H1 (cell line): ENCODE measurements around the gene ATP6V0A4. TPM values are rescaled to one million over a fixed set of nuclear protein-coding genes. Genes with fewer than 3 reads are reported as not detected.
A peak's percentile ranks its signal among the peaks of the same experiment; 100 is the strongest.

Source experiments
- CBX8 ChIP-seq: fragments of 300-800, 300-1000 bp; sonication (generic); IDR thresholded peaks from 2 replicates; pipeline ENCODE4 v1.7.1; 2016; ENCODE audit warnings: low read depth, low read length, borderline replicate concordance
- CTCF ChIP-seq, 3 experiments: IDR thresholded peaks; 1 replicate in 2 of 3; 2 replicates in 1 of 3; pipeline versions ENCODE4 v1.5.1 to v1.6.1; 2011; ENCODE audit warnings: low read length in 3 of 3, mild to moderate bottlenecking in 3 of 3, inconsistent platforms in 2 of 3, low read depth in 1 of 3, moderate library complexity in 1 of 3; ENCODE audit not compliant: insufficient read depth in 1 of 3; ENCODE audit errors: control extremely low read depth in 1 of 3
- EGR1 ChIP-seq: IDR thresholded peaks from 2 replicates; pipeline ENCODE4 v1.6.1; 2011; ENCODE audit warnings: low read depth, low read length, borderline replicate concordance
- EP300 ChIP-seq, 2 experiments: IDR thresholded peaks; 1 replicate in 1 of 2; 2 replicates in 1 of 2; pipeline ENCODE4 v1.6.1; 2011 to 2012; ENCODE audit warnings: low read depth in 2 of 2, low read length in 2 of 2, mild to moderate bottlenecking in 2 of 2, borderline replicate concordance in 1 of 2, inconsistent platforms in 1 of 2, moderate library complexity in 1 of 2
- JUN ChIP-seq: IDR thresholded peaks from 2 replicates; pipeline ENCODE4 v1.6.1; 2011; ENCODE audit warnings: low read depth, mild to moderate bottlenecking, improper control_type of control experiment, low read length
- KDM1A ChIP-seq: fragments of 200-600, 300-600 bp; sonication (generic); IDR thresholded peaks from 2 replicates; pipeline ENCODE4 v1.7.1; 2016; ENCODE audit warnings: mild to moderate bottlenecking, low read length, borderline replicate concordance
- PHF8 ChIP-seq: fragments of 200-600 bp; sonication (generic); conservative IDR thresholded peaks from 2 replicates; pipeline ENCODE4 v1.7.1; 2012; ENCODE audit warnings: low read depth, mild to moderate bottlenecking, inconsistent platforms, low read length, moderate library complexity
- POLR2A ChIP-seq, 2 experiments: IDR thresholded peaks; 1 replicate in 1 of 2; 2 replicates in 1 of 2; pipeline ENCODE4 v1.6.1; 2011; ENCODE audit warnings: low read depth in 2 of 2, low read length in 2 of 2, mild to moderate bottlenecking in 2 of 2; ENCODE audit errors: control extremely low read depth in 1 of 2
- POU5F1 ChIP-seq: IDR thresholded peaks from 2 replicates; pipeline ENCODE4 v1.6.1; 2011; ENCODE audit warnings: low read depth, mild to moderate bottlenecking, low read length, moderate library complexity
- RAD21 ChIP-seq, 2 experiments: IDR thresholded peaks in 1 of 2; conservative IDR thresholded peaks in 1 of 2; 2 replicates each; pipeline ENCODE4 v1.6.1; 2011; ENCODE audit warnings: low read depth in 2 of 2, low read length in 2 of 2, improper control_type of control experiment in 1 of 2, inconsistent platforms in 1 of 2, mild to moderate bottlenecking in 1 of 2, moderate library complexity in 1 of 2
- RXRA ChIP-seq: IDR thresholded peaks from 2 replicates; pipeline ENCODE4 v1.6.1; 2011; ENCODE audit warnings: low read depth, mild to moderate bottlenecking, low read length, moderate library complexity; ENCODE audit not compliant: insufficient read depth
- SIX5 ChIP-seq: IDR thresholded peaks from 2 replicates; pipeline ENCODE4 v1.6.1; 2011; ENCODE audit warnings: mild to moderate bottlenecking, low read depth, low read length
- SP4 ChIP-seq: IDR thresholded peaks from 2 replicates; pipeline ENCODE4 v1.6.1; 2012; ENCODE audit warnings: low read length, inconsistent platforms
- SRF ChIP-seq: IDR thresholded peaks from 2 replicates; pipeline ENCODE4 v1.6.1; 2011; ENCODE audit warnings: mild to moderate bottlenecking, low read depth, low read length, moderate library complexity
- SUZ12 ChIP-seq: fragments of 200-600 bp; sonication (generic); IDR thresholded peaks from 2 replicates; pipeline ENCODE4 v1.6.1; 2012; ENCODE audit warnings: mild to moderate bottlenecking, inconsistent platforms, low read length, moderate library complexity, mixed read lengths
- TBP ChIP-seq: IDR thresholded peaks from 2 replicates; pipeline ENCODE4 v1.6.1; 2011; ENCODE audit warnings: low read depth, low read length, improper control_type of control experiment
- TCF12 ChIP-seq: IDR thresholded peaks from 2 replicates; pipeline ENCODE4 v1.6.1; 2011; ENCODE audit warnings: low read depth, mild to moderate bottlenecking, low read length
- YY1 ChIP-seq: IDR thresholded peaks from 2 replicates; pipeline ENCODE4 v1.6.1; 2011; ENCODE audit warnings: low read depth, mild to moderate bottlenecking, low read length
- ZNF274 ChIP-seq: IDR thresholded peaks from 2 replicates; pipeline ENCODE4 v1.7.0; 2012; ENCODE audit warnings: low read length, borderline replicate concordance; ENCODE audit errors: extremely low read depth
- polyA plus RNA-seq, 7 experiments: library from polyadenylated mRNA; depleted of rRNA in 3 of 7; stranded (reverse) in 5 of 7; unstranded in 2 of 7; fragments of >200 nt in 5 of 7; fragments of 200-250 nt in 2 of 7; gene quantifications; 1 replicate in 5 of 7; 2 replicates in 1 of 7; 4 replicates in 1 of 7; pipeline versions ENCODE4 v1.2.1 to v1.2.3, GENCODE V29; 2011 to 2013; ENCODE audit warnings: missing spikeins in 2 of 7, mixed read lengths in 2 of 7
- total RNA-seq: library from RNA; stranded (reverse); fragmentation: NEBNext Ultra II Directional; extraction: Animal tissue kit (Norgen Biotek cat#: 25700); gene quantifications from 2 replicates; pipeline ENCODE4 v1.2.1, GENCODE V29; 2021
- TF ChIP-seq, protein P1 (sequence below): IDR thresholded peaks from 2 replicates; pipeline ENCODE4 v1.6.1; 2012; ENCODE audit warnings: low read length, inconsistent platforms

Gene ATP6V0A4
- total and polyA plus RNA-seq, 2 of the 8 experiments (the other 6 are each of a cell fraction or from before 2014, with no cell fraction given), result 0.47 to 1.6 TPM

GRCh38 chr7:138797715-138798320 is at the start of gene ATP6V0A4, which contains the start of gene TMEM213 (continued):
- TF ChIP-seq RXRA (no peak), POLR2A (IDR thresholded peaks at IDR 0.05; ENCODE audit: control extremely low read depth in 1 of 2, low read depth in 2 of 2, low read length in 2 of 2) (no peak), JUN (no peak), TCF12 (0 out of 2 replicates have a peak, but pooled peaks have one; percentile 27), YY1 (no peak), CTCF (IDR thresholded peaks at IDR 0.05; ENCODE audit: control extremely low read depth in 1 of 3, insufficient read depth in 1 of 3, low read depth in 1 of 3, low read length in 3 of 3) (peak; percentile 30 to 52 (median 33)), SUZ12 (no peak), KDM1A (peak; percentile 67; the same call in 1 of the 2 replicates), POU5F1 (0 out of 2 replicates have a peak, but pooled peaks have one; percentile 9), PHF8 (no peak), RAD21 (IDR thresholded peaks at IDR 0.05 in 1 of 2, conservative IDR thresholded peaks at IDR 0.05 in 1 of 2; ENCODE audit: low read depth in 2 of 2, low read length in 2 of 2) (peak; percentile 60 to 68), EGR1 (no peak), SRF (no peak), ZNF274 (no peak), CBX8 (no peak), TBP (peak; percentile 62; the same call in 1 of the 2 replicates), EP300 (IDR thresholded peaks at IDR 0.05; ENCODE audit: borderline replicate concordance in 1 of 2, low read depth in 2 of 2, low read length in 2 of 2) (no peak), SP4 (no peak), SIX5 (no peak)
- TF ChIP-seq, protein P1, sequence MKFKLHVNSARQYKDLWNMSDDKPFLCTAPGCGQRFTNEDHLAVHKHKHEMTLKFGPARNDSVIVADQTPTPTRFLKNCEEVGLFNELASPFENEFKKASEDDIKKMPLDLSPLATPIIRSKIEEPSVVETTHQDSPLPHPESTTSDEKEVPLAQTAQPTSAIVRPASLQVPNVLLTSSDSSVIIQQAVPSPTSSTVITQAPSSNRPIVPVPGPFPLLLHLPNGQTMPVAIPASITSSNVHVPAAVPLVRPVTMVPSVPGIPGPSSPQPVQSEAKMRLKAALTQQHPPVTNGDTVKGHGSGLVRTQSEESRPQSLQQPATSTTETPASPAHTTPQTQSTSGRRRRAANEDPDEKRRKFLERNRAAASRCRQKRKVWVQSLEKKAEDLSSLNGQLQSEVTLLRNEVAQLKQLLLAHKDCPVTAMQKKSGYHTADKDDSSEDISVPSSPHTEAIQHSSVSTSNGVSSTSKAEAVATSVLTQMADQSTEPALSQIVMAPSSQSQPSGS, result no peak
